ENCODE data around the gene RNF213. TPM values are rescaled to one million over a fixed set of nuclear protein-coding genes. Genes with fewer than 3 reads are reported as not detected.

The RNF213 gene
- total RNA-seq, 1 donor, result 134 TPM

DNA sequence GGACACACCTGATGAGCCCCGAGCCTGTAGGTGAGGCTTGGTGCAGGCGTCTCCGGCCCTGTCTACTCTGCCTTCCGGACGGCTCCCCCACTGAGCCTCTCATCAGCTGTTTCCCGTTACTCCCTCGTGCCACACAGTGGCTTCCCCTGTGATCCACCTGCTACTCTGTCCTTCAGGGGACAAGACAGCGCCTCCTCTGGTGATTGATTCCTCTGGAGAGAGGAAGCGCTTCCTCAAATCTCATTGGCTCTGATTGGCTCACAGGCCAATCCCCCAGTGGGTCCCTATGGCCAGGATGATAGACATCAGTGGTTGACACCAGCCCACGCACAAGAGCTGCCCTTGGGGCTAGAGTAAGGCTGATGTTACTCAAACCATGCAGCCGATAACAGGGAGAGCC lies 24.0 kb downstream of the RNF213 start:
- Histone ChIP-seq H3K4me1 (ENCODE audit: insufficient read depth, low read length) (peaks cover 8% of the 10 kb centered on the region), H3K27ac (ENCODE audit: low read depth, low read length) (no peak overlapping the region), H3K4me3 (ENCODE audit: insufficient read depth, low read length) (no peak overlapping the region), H4K20me1 (ENCODE audit: insufficient read depth, low read length) (peaks cover 13% of the 10 kb centered on the region), H3K27me3 (ENCODE audit: insufficient read depth, low read length) (no peaks in the 10 kb centered on the region), H2AFZ (ENCODE audit: low read length) (no peak overlapping the region), H3K4me2 (ENCODE audit: insufficient read depth, low read length) (no peak overlapping the region), H3K79me2 (ENCODE audit: insufficient read depth, low read length) (peaks cover 18% of the 10 kb centered on the region), H3K36me3 (ENCODE audit: insufficient read depth, low read length) (peaks cover 39% of the 10 kb centered on the region), H3K9me3 (ENCODE audit: low read depth, low read length) (no peaks in the 10 kb centered on the region)
- DNase-seq (ENCODE audit: insufficient read length, low spot score, missing footprints), result peak; percentile 46
- TF ChIP-seq, protein P1, sequence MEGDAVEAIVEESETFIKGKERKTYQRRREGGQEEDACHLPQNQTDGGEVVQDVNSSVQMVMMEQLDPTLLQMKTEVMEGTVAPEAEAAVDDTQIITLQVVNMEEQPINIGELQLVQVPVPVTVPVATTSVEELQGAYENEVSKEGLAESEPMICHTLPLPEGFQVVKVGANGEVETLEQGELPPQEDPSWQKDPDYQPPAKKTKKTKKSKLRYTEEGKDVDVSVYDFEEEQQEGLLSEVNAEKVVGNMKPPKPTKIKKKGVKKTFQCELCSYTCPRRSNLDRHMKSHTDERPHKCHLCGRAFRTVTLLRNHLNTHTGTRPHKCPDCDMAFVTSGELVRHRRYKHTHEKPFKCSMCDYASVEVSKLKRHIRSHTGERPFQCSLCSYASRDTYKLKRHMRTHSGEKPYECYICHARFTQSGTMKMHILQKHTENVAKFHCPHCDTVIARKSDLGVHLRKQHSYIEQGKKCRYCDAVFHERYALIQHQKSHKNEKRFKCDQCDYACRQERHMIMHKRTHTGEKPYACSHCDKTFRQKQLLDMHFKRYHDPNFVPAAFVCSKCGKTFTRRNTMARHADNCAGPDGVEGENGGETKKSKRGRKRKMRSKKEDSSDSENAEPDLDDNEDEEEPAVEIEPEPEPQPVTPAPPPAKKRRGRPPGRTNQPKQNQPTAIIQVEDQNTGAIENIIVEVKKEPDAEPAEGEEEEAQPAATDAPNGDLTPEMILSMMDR (IDR thresholded peaks at IDR 0.05; ENCODE audit: extremely low read depth, low read depth, low read length), result no peak

GRCh38 chr17:80285237-80285920 lies 24.7 kb downstream of the RNF213 start:
- Histone ChIP-seq H2AFZ (ENCODE audit: low read length) (no peak overlapping the region), H3K4me1 (ENCODE audit: insufficient read depth, low read length) (peaks cover 2% of the 10 kb centered on the region), H3K4me2 (ENCODE audit: insufficient read depth, low read length) (no peak overlapping the region), H4K20me1 (ENCODE audit: insufficient read depth, low read length) (peaks cover 15% of the 10 kb centered on the region), H3K79me2 (ENCODE audit: insufficient read depth, low read length) (peaks cover 18% of the 10 kb centered on the region), H3K9me3 (ENCODE audit: low read depth, low read length) (no peaks in the 10 kb centered on the region), H3K4me3 (ENCODE audit: insufficient read depth, low read length) (no peak overlapping the region), H3K27me3 (ENCODE audit: insufficient read depth, low read length) (no peaks in the 10 kb centered on the region), H3K27ac (ENCODE audit: low read depth, low read length) (no peak overlapping the region), H3K36me3 (ENCODE audit: insufficient read depth, low read length) (peaks cover 45% of the 10 kb centered on the region)
- TF ChIP-seq, protein P1 (IDR thresholded peaks at IDR 0.05; ENCODE audit: extremely low read depth, low read depth, low read length), result no peak
- peak; percentile 47 for DNase-seq (ENCODE audit: insufficient read length, low spot score, missing footprints)

- Histone ChIP-seq H3K9me3 (ENCODE audit: low read depth, low read length) (no peaks in the 10 kb centered on the region), H3K79me2 (ENCODE audit: insufficient read depth, low read length) (peaks cover 10% of the 10 kb centered on the region), H2AFZ (ENCODE audit: low read length) (no peak overlapping the region), H3K36me3 (ENCODE audit: insufficient read depth, low read length) (peaks cover 50% of the 10 kb centered on the region), H3K27ac (ENCODE audit: low read depth, low read length) (no peak overlapping the region), H3K4me1 (ENCODE audit: insufficient read depth, low read length) (no peaks in the 10 kb centered on the region), H4K20me1 (ENCODE audit: insufficient read depth, low read length) (peaks cover 13% of the 10 kb centered on the region), H3K4me2 (ENCODE audit: insufficient read depth, low read length) (no peak overlapping the region), H3K27me3 (ENCODE audit: insufficient read depth, low read length) (no peaks in the 10 kb centered on the region), H3K4me3 (ENCODE audit: insufficient read depth, low read length) (no peak overlapping the region)
- DNase-seq (ENCODE audit: insufficient read length, low spot score, missing footprints), result peak; percentile 77
- TF ChIP-seq, protein P1 (IDR thresholded peaks at IDR 0.05; ENCODE audit: extremely low read depth, low read depth, low read length), result no peak
These were observed 25.9 kb downstream of the RNF213 start for GRCh38 chr17:80286638-80286960.

DNA sequence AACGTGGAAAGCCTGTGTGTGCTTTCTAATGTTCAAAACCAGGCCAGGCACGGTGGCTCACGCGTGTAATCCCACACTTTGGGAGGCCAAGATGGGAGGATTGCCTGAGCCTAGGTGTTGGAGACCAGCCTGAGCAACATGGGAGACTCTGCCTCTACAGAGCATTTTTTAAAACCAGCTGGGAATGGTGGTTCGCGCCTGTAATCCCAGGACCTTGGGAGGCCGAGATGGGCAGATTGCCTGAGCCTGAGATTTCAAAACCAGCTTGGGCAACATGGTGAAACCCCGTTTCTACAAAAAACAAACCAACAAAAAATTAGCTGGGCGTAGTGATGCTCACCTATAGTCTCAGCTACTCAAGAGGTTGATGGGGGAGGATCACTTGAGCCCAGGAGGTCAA lies 26.4 kb downstream of the RNF213 start:
- TF ChIP-seq, protein P1 (IDR thresholded peaks at IDR 0.05; ENCODE audit: extremely low read depth, low read depth, low read length), result no peak
- Histone ChIP-seq H2AFZ (ENCODE audit: low read length) (no peak overlapping the region), H3K9me3 (ENCODE audit: low read depth, low read length) (no peaks in the 10 kb centered on the region), H3K79me2 (ENCODE audit: insufficient read depth, low read length) (peaks cover 8% of the 10 kb centered on the region), H3K4me2 (ENCODE audit: insufficient read depth, low read length) (no peak overlapping the region), H3K4me3 (ENCODE audit: insufficient read depth, low read length) (no peak overlapping the region), H3K27ac (ENCODE audit: low read depth, low read length) (no peak overlapping the region), H3K4me1 (ENCODE audit: insufficient read depth, low read length) (no peaks in the 10 kb centered on the region), H3K27me3 (ENCODE audit: insufficient read depth, low read length) (no peaks in the 10 kb centered on the region), H4K20me1 (ENCODE audit: insufficient read depth, low read length) (peaks cover 12% of the 10 kb centered on the region), H3K36me3 (ENCODE audit: insufficient read depth, low read length) (peaks cover 50% of the 10 kb centered on the region)
- no peak for DNase-seq (ENCODE audit: insufficient read length, low spot score, missing footprints)
